ENCODE measurements around the gene SSTR5.

Gene SSTR5

GRCh38 chr16:1031666-1032065 lies 40.9 kb upstream of the SSTR5 start:
- H3K4me3 ChIP-seq (ENCODE audit: low read depth, low read length): no peak overlapping the region
- no peak for TF ChIP-seq MAX (IDR thresholded peaks at IDR 0.05; ENCODE audit: low read depth, low read length)
- no peak for TF ChIP-seq CTCF (IDR thresholded peaks at IDR 0.05; ENCODE audit: low read depth, low read length)
- no peak for TF ChIP-seq MYC (IDR thresholded peaks at IDR 0.05; ENCODE audit: low read depth, low read length)
- no peak for TF ChIP-seq POLR2A (IDR thresholded peaks at IDR 0.05; ENCODE audit: extremely low read depth, insufficient read length)
- no peak for DNase-seq (ENCODE audit: low read depth)

DNA sequence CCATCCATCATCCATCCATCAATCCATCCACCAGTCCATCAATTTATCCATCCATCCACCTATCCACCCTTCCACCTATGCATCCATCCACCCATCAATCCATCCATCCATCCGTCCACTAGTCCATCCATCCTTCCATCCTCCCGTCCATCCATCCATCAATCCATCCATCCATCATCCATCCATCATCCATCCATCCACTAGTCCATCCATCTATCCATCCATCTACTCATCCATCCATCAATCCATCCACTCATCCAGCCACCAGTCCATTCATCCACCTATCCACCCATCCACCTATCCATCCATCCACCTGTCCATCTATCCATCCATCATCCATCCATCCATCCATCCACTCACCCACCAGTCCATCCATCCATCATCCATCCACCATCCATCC lies 39.9 kb upstream of the SSTR5 start:
- H3K4me3 ChIP-seq (ENCODE audit: low read depth, low read length): no peak overlapping the region
- no peak for DNase-seq (ENCODE audit: low read depth)
- TF ChIP-seq POLR2A (IDR thresholded peaks at IDR 0.05; ENCODE audit: extremely low read depth, insufficient read length) (no peak), MAX (IDR thresholded peaks at IDR 0.05; ENCODE audit: low read depth, low read length) (no peak), CTCF (IDR thresholded peaks at IDR 0.05; ENCODE audit: low read depth, low read length) (no peak), MYC (IDR thresholded peaks at IDR 0.05; ENCODE audit: low read depth, low read length) (no peak)

DNA sequence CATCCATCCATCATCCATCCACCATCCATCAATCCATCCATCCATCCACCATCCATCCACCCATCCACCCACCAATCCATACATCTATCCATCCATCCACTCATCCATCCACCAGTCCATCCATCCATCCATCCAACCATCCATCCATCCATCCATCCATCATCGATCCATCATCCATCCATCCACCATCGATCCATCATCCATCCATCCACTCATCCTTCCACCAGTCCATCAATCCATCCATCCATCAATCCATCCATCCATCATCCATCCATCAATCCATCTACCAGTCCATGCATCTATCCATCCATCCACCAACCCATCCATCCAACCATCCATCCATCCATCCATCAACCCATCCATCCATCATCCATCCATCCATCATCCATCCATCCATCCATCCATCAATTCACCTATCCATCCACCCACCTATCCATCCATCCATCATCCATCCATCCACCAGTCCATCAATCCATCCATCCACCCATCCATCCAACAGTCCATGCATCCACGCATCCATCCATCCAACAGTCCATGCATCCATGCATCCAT lies 39.3 kb upstream of the SSTR5 start:
- no peak overlapping the region for H3K4me3 ChIP-seq (ENCODE audit: low read depth, low read length)
- TF ChIP-seq POLR2A (IDR thresholded peaks at IDR 0.05; ENCODE audit: extremely low read depth, insufficient read length) (no peak), MYC (IDR thresholded peaks at IDR 0.05; ENCODE audit: low read depth, low read length) (no peak), CTCF (IDR thresholded peaks at IDR 0.05; ENCODE audit: low read depth, low read length) (no peak), MAX (IDR thresholded peaks at IDR 0.05; ENCODE audit: low read depth, low read length) (no peak)
- no peak for DNase-seq (ENCODE audit: low read depth)

- DNase-seq (ENCODE audit: low read depth): no peak
- H3K4me3 ChIP-seq (ENCODE audit: low read depth, low read length): no peak overlapping the region
- TF ChIP-seq MYC (IDR thresholded peaks at IDR 0.05; ENCODE audit: low read depth, low read length) (no peak), MAX (IDR thresholded peaks at IDR 0.05; ENCODE audit: low read depth, low read length) (no peak)
These were observed 38.1 kb upstream of the SSTR5 start for GRCh38 chr16:1034230-1035065.

DNA sequence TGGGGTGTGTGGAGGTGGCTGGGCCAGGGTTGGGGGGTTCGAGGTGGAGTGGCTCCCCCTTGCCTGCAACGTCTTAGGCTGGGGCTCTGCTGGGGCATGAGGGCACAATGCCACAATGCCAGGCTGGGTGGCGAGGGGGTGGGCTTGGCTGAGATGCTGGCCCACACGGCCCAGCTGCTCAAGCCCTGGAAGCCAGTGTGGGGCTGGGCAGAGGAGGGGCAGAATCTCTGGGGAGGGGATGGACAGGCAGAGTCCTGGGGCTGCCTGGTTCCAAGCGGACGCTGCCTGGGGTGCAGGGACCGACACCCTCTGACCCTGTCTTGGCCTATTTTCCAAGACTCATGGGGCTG lies 37.5 kb upstream of the SSTR5 start:
- no peak overlapping the region for H3K4me3 ChIP-seq (ENCODE audit: low read depth, low read length)
- TF ChIP-seq CTCF (IDR thresholded peaks at IDR 0.05; ENCODE audit: low read depth, low read length) (no peak), MYC (IDR thresholded peaks at IDR 0.05; ENCODE audit: low read depth, low read length) (no peak), POLR2A (IDR thresholded peaks at IDR 0.05; ENCODE audit: extremely low read depth, insufficient read length) (no peak), MAX (IDR thresholded peaks at IDR 0.05; ENCODE audit: low read depth, low read length) (no peak)
- no peak for DNase-seq (ENCODE audit: low read depth)

- TF ChIP-seq MAX (IDR thresholded peaks at IDR 0.05; ENCODE audit: low read depth, low read length): no peak
- TF ChIP-seq CTCF (IDR thresholded peaks at IDR 0.05; ENCODE audit: low read depth, low read length): no peak
- TF ChIP-seq POLR2A (IDR thresholded peaks at IDR 0.05; ENCODE audit: extremely low read depth, insufficient read length): no peak
- no peak for TF ChIP-seq MYC (IDR thresholded peaks at IDR 0.05; ENCODE audit: low read depth, low read length)
- peak; percentile 47 for DNase-seq (ENCODE audit: low read depth)
- no peak overlapping the region for H3K4me3 ChIP-seq (ENCODE audit: low read depth, low read length)
These were observed 36.4 kb upstream of the SSTR5 start for GRCh38 chr16:1036166-1036565.
